WI38 (cell line): ENCODE data around the gene TRPT1.
A peak's percentile ranks its signal among the peaks of the same experiment; 100 is the strongest.

Experiments
- H3K4me3 ChIP-seq: 2 replicates; pipeline ENCODE4 v1.5.1; 2011; ENCODE audit warnings: low read depth, mild to moderate bottlenecking, control low read depth, low read length
- CTCF ChIP-seq: IDR thresholded peaks from 2 replicates; pipeline ENCODE4 v1.5.1; 2012; ENCODE audit warnings: low read depth, mild to moderate bottlenecking, control low read depth, low read length

TRPT1 gene

GRCh38 chr11:64251016-64251752, 25.2 kb upstream of the TRPT1 start, which contains the start of gene PLCB3:
TSS of gene PLCB3 (plus strand) at chr11:64251530. CDS start at chr11:64251650, 120 bp downstream.
- TF ChIP-seq CTCF = peak; percentile 45; the same call in 1 of the 2 replicates
- H3K4me3 ChIP-seq = peak within 1 kb of the TSS; percentile 87

- TF ChIP-seq CTCF = no peak
- peak overlapping the region; percentile 60 for H3K4me3 ChIP-seq
Observed at GRCh38 chr11:64250415-64251015, 24.5 kb upstream of the TRPT1 start.

GRCh38 chr11:64249563-64250414, 23.8 kb upstream of the TRPT1 start:
- TF ChIP-seq CTCF = no peak
- H3K4me3 ChIP-seq = no peak overlapping the region

GRCh38 chr11:64249038-64249437, 23.1 kb upstream of the TRPT1 start:
- no peak for TF ChIP-seq CTCF
- no peak overlapping the region for H3K4me3 ChIP-seq

GRCh38 chr11:64248578-64248977, 22.6 kb upstream of the TRPT1 start:
- no peak for TF ChIP-seq CTCF
- H3K4me3 ChIP-seq = no peak overlapping the region

- H3K4me3 ChIP-seq = peak overlapping the region; percentile 65
- TF ChIP-seq CTCF = no peak
Observed at GRCh38 chr11:64247729-64248531, 21.9 kb upstream of the TRPT1 start.
